Measurements from ENCODE around the gene CNN1.

- TF ChIP-seq REST (IDR thresholded peaks at IDR 0.05; ENCODE audit: insufficient read depth in 1 of 2, low read depth in 2 of 2, low read length in 1 of 2) (no peak), CTCF (IDR thresholded peaks at IDR 0.05) (no peak), SIN3A (IDR thresholded peaks at IDR 0.05; ENCODE audit: borderline replicate concordance, insufficient read depth, low read depth, low read length) (no peak), TCF7L2 (IDR thresholded peaks at IDR 0.05; ENCODE audit: low read depth, low read length) (no peak), POLR2AphosphoS5 (IDR thresholded peaks at IDR 0.05; ENCODE audit: low read depth, low read length) (no peak)
Measured at GRCh38 chr19:11552666-11553372, 14.2 kb downstream of the CNN1 start.

Data from Panc1 (cell line).